HepG2 (cell line): ENCODE data around the gene ZBTB7A. TPM values are rescaled to one million over a fixed set of nuclear protein-coding genes. Genes with fewer than 3 reads are reported as not detected.
A peak's percentile ranks its signal among the peaks of the same experiment; 100 is the strongest.

ENCODE experiments used
- ATF4 ChIP-seq, 2 experiments: fragments of 450-650 bp in 1 of 2; sonication (generic) in 1 of 2; formaldehyde crosslinking; IDR thresholded peaks; 2 replicates each; pipeline versions ENCODE4 v1.5.0 to v1.8.0; 2020 to 2022; ENCODE audit warnings: mild to moderate bottlenecking in 1 of 2, missing genetic modification reagents in 1 of 2
- CEBPG ChIP-seq: IDR thresholded peaks from 2 replicates; pipeline ENCODE4 v1.6.1; 2016
- CREB1 ChIP-seq, 2 experiments: fragments of 450-650 bp in 1 of 2; IDR thresholded peaks; 2 replicates each; pipeline ENCODE4 v1.6.1; 2016 to 2017; ENCODE audit warnings: control low read depth in 1 of 2, mild to moderate bottlenecking in 1 of 2, missing compliant biosample characterization in 1 of 2, missing genetic modification characterization in 1 of 2
- ESRRA ChIP-seq: sonication (generic); formaldehyde crosslinking; IDR thresholded peaks from 2 replicates; pipeline ENCODE4 v1.5.1; 2020; ENCODE audit warnings: mild to moderate bottlenecking, low read depth, missing genetic modification reagents
- FOXP1 ChIP-seq, 2 experiments: fragments of 450-650 bp in 1 of 2; IDR thresholded peaks; 2 replicates each; pipeline ENCODE4 v1.6.1; 2017 to 2018; ENCODE audit warnings: antibody characterized with exemption in 1 of 2
- GATAD1 ChIP-seq: IDR thresholded peaks from 2 replicates; pipeline ENCODE4 v1.6.1; 2016; ENCODE audit warnings: missing genetic modification reagents, missing compliant biosample characterization
- GLI4 ChIP-seq: sonication (generic); formaldehyde crosslinking; IDR thresholded peaks from 2 replicates; pipeline ENCODE4 v1.5.1; 2020; ENCODE audit warnings: missing genetic modification reagents, mild to moderate bottlenecking, moderate library complexity, borderline replicate concordance
- JUNB ChIP-seq: sonication (generic); formaldehyde crosslinking; IDR thresholded peaks from 2 replicates; pipeline ENCODE4 v1.8.0; 2022; ENCODE audit warnings: missing genetic modification reagents, mild to moderate bottlenecking, borderline replicate concordance
- MEIS1 ChIP-seq: sonication (generic); formaldehyde crosslinking; IDR thresholded peaks from 2 replicates; pipeline ENCODE4 v1.9.0; 2021; ENCODE audit warnings: mild to moderate bottlenecking, missing genetic modification reagents, moderate library complexity, borderline replicate concordance
- MIER3 ChIP-seq: IDR thresholded peaks from 2 replicates; pipeline ENCODE4 v1.6.1; 2016; ENCODE audit warnings: missing compliant biosample characterization, borderline replicate concordance
- PITX1 ChIP-seq: sonication (generic); formaldehyde crosslinking; IDR thresholded peaks from 2 replicates; pipeline ENCODE4 v1.5.1; 2020; ENCODE audit warnings: mild to moderate bottlenecking, missing genetic modification reagents
- RFX1 ChIP-seq: fragments of 450-650 bp; IDR thresholded peaks from 2 replicates; pipeline ENCODE4 v1.6.1; 2017
- SAP130 ChIP-seq: IDR thresholded peaks from 2 replicates; pipeline ENCODE4 v1.6.1; 2016; ENCODE audit warnings: low read depth
- ZFP62 ChIP-seq: sonication (generic); formaldehyde crosslinking; IDR thresholded peaks from 2 replicates; pipeline ENCODE4 v1.4.0; 2020; ENCODE audit warnings: missing genetic modification reagents
- ZNF552 ChIP-seq: sonication (generic); formaldehyde crosslinking; IDR thresholded peaks from 2 replicates; pipeline ENCODE4 v1.9.0; 2022; ENCODE audit warnings: missing genetic modification reagents, mild to moderate bottlenecking, borderline replicate concordance
- ZNF605 ChIP-seq: sonication (generic); formaldehyde crosslinking; IDR thresholded peaks from 2 replicates; pipeline ENCODE4 v1.8.0; 2022; ENCODE audit warnings: mild to moderate bottlenecking, missing genetic modification reagents
- ZNF788 ChIP-seq: sonication (generic); formaldehyde crosslinking; IDR thresholded peaks from 2 replicates; pipeline ENCODE4 v1.5.0; 2020; ENCODE audit warnings: mild to moderate bottlenecking, missing genetic modification reagents, borderline replicate concordance
- polyA plus RNA-seq, 8 experiments: library from polyadenylated mRNA; depleted of rRNA in 3 of 8; stranded (reverse) in 7 of 8; unstranded in 1 of 8; fragments of >200 nt; fragmentation: Illumina TruSeq in 4 of 8; extraction: Trizol in 4 of 8; gene quantifications; 2 replicates each; pipeline versions ENCODE4 v1.2.1 to v1.2.3, GENCODE V29; 2011 to 2016; ENCODE audit warnings: low read depth in 4 of 8, missing spikeins in 1 of 8, mixed read lengths in 1 of 8; ENCODE audit not compliant: insufficient read depth in 1 of 8
- total RNA-seq, 5 experiments: library from RNA; depleted of rRNA; stranded (reverse); fragments of >200 nt; fragmentation: Illumina TruSeq; extraction: Trizol; gene quantifications; 2 replicates each; pipeline ENCODE4 v1.2.3, GENCODE V29; 2016; ENCODE audit warnings: low read depth in 1 of 5
- TF ChIP-seq, protein P1 (sequence below): sonication (generic); formaldehyde crosslinking; IDR thresholded peaks from 2 replicates; pipeline ENCODE4 v1.9.0; 2021; ENCODE audit warnings: missing genetic modification reagents, mild to moderate bottlenecking, borderline replicate concordance
- TF ChIP-seq, protein P2 (sequence below): sonication (generic); formaldehyde crosslinking; IDR thresholded peaks from 2 replicates; pipeline ENCODE4 v1.5.0; 2020; ENCODE audit warnings: mild to moderate bottlenecking, missing genetic modification reagents, moderate library complexity
- TF ChIP-seq, protein P3 (sequence below): sonication (generic); formaldehyde crosslinking; IDR thresholded peaks from 2 replicates; pipeline ENCODE4 v1.4.0; 2020; ENCODE audit warnings: mild to moderate bottlenecking, missing genetic modification reagents

The ZBTB7A gene
- total and polyA plus RNA-seq, 2 of the 13 experiments (the other 11 are each of a cell fraction or from before 2014, with no cell fraction given), result 3.6 to 4.0 TPM

- TF ChIP-seq, protein P1, sequence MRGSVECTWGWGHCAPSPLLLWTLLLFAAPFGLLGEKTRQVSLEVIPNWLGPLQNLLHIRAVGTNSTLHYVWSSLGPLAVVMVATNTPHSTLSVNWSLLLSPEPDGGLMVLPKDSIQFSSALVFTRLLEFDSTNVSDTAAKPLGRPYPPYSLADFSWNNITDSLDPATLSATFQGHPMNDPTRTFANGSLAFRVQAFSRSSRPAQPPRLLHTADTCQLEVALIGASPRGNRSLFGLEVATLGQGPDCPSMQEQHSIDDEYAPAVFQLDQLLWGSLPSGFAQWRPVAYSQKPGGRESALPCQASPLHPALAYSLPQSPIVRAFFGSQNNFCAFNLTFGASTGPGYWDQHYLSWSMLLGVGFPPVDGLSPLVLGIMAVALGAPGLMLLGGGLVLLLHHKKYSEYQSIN (CRISPR knock-in tag), result no peak
- TF ChIP-seq CEBPG (CRISPR knock-in tag), result no peak
- no peak for TF ChIP-seq MIER3
- TF ChIP-seq, protein P2, sequence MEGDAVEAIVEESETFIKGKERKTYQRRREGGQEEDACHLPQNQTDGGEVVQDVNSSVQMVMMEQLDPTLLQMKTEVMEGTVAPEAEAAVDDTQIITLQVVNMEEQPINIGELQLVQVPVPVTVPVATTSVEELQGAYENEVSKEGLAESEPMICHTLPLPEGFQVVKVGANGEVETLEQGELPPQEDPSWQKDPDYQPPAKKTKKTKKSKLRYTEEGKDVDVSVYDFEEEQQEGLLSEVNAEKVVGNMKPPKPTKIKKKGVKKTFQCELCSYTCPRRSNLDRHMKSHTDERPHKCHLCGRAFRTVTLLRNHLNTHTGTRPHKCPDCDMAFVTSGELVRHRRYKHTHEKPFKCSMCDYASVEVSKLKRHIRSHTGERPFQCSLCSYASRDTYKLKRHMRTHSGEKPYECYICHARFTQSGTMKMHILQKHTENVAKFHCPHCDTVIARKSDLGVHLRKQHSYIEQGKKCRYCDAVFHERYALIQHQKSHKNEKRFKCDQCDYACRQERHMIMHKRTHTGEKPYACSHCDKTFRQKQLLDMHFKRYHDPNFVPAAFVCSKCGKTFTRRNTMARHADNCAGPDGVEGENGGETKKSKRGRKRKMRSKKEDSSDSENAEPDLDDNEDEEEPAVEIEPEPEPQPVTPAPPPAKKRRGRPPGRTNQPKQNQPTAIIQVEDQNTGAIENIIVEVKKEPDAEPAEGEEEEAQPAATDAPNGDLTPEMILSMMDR, result no peak
- no peak for TF ChIP-seq JUNB (CRISPR knock-in tag)
- no peak for TF ChIP-seq FOXP1 (IDR thresholded peaks at IDR 0.05)
- no peak for TF ChIP-seq FOXP1 (CRISPR knock-in tag; IDR thresholded peaks at IDR 0.05)
- TF ChIP-seq ZNF605 (CRISPR knock-in tag), result no peak
- peak; percentile 10; the same call in 1 of the 2 replicates for TF ChIP-seq SAP130 (CRISPR knock-in tag)
- TF ChIP-seq MEIS1 (CRISPR knock-in tag), result no peak
- TF ChIP-seq GLI4 (CRISPR knock-in tag), result no peak
- TF ChIP-seq ESRRA (CRISPR knock-in tag), result no peak
- TF ChIP-seq PITX1 (CRISPR knock-in tag), result 0 out of 2 replicates have a peak, but pooled peaks have one; percentile 25
- no peak for TF ChIP-seq ATF4 (CRISPR knock-in tag; IDR thresholded peaks at IDR 0.05)
- TF ChIP-seq CREB1 (IDR thresholded peaks at IDR 0.05), result no peak
- TF ChIP-seq CREB1 (CRISPR knock-in tag; IDR thresholded peaks at IDR 0.05), result no peak
- TF ChIP-seq ZFP62 (CRISPR knock-in tag), result no peak
- TF ChIP-seq, protein P3, sequence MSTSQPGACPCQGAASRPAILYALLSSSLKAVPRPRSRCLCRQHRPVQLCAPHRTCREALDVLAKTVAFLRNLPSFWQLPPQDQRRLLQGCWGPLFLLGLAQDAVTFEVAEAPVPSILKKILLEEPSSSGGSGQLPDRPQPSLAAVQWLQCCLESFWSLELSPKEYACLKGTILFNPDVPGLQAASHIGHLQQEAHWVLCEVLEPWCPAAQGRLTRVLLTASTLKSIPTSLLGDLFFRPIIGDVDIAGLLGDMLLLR (CRISPR knock-in tag), result no peak
- TF ChIP-seq RFX1, result no peak
- no peak for TF ChIP-seq ZNF552
- no peak for TF ChIP-seq GATAD1 (CRISPR knock-in tag)
- TF ChIP-seq ZNF788, result no peak
These were observed 1.6 kb upstream of the ZBTB7A start (continued) for GRCh38 chr19:4068047-4068966.
